HG03521 (cell line): ENCODE measurements around the gene SNX5.
A peak's percentile ranks its signal among the peaks of the same experiment; 100 is the strongest.

ENCODE experiments used
- ATAC-seq: cut with Tn5 transposase; IDR thresholded peaks from one replicate; pipeline ENCODE4 v1.9.1; 2021; ENCODE audit warnings: mild to moderate bottlenecking, moderate library complexity; ENCODE audit not compliant: unreplicated experiment

Gene SNX5

GRCh38 chr20:17941087-17941825 lies 27.3 kb downstream of the SNX5 start:
- no peak for ATAC-seq

DNA sequence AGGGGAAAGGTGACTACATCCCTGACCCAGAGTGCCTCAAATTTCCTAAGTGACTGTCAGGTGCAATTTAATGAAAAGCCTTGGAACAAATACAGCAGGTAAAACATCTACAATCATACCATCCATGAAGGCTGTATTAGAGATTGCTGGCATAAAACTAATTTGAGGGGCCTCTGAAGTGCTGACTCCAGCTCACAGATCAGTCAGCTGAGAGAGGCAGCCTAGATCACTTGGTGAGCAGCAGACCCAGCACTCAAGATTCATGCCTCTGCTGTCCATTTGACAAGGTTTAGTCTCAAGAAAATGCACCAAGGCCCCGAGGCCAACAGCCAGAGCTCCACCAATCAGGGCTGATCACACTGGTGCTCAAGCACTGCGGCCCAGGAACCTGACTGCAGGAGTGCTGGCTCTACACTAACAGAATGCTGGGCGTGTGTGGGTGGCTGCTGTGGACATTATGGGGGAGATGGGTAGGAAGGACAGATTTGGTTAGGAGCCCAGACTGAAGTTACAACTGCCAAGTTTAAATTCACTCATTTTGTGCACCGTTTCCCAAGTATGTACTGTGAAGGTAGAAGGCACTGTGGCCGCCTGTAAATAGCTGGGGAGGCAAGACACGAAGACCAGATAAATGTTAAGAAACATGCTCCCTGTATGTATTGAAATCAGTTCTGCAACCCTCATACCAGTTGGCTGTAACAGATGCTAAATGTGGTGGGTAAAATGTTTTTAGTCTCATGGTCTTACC lies 28.2 kb downstream of the SNX5 start:
- no peak for ATAC-seq

DNA sequence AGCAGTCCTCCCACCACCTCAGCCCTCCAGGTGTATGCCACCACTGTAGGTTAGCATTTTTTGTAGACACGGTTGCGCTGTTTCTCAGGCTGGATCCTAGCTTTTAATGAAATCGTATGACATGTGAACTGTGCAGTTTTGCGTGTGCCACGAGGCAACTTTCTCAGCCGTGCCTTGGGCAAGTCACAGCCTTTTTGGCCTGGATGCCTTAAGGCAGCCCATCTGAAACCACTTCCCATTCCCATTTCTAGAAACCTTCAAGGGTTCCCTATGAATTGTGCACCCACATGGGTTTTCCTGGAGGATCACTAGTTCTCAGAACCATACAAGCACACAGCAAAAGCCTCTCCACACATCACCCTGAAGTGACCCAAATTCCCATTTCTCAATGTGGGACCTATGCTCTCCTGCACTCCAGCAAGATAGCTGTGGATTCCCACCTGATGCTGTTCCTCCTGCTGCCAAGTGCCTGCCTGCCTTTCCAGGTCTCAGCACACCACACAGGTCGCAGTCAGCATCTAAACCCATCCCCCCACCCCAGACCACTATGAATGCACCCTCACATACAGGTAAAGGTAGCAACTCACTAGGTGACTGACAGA lies 28.9 kb downstream of the SNX5 start:
- ATAC-seq, result no peak

DNA sequence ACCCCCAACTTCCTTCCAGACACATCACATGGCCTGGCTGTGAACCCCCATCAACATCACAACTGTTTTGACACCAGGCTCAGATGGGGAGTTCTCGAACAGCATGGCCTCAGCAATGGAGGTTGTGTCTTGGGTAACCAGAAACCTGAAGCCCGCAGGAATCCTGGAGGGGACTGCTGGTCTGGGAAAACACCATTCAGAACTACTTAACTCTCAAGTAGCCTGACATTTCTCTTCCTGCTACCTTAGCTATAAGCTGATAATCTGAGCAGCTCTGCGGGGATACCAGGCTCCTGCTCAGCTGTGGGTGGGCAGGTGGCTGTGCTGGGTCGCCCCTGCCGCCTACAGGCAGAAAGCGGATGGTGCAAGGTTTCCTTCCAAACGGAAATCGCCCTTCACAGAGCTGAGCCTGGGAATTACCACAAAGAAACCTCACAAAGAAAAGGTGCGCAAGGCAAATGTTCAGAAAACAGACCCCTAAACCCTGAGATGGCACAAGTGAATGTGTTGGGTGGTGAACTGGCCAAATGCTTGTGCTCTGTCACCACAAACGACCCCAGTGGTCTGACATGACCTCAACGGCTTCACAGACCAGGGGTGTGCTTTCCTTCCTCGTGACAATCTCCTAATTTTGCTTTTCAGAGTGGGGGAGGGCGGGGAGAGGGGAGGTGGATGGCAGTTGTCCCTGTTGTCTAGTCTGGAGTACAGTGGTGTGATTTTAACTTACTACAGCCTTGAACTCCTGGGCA lies 29.5 kb downstream of the SNX5 start:
- ATAC-seq, result peak; percentile 67

- no peak for ATAC-seq
Measured at GRCh38 chr20:17936761-17937732, 31.5 kb downstream of the SNX5 start.

- ATAC-seq, result no peak
Measured at GRCh38 chr20:17936286-17936760, 32.3 kb downstream of the SNX5 start.

DNA sequence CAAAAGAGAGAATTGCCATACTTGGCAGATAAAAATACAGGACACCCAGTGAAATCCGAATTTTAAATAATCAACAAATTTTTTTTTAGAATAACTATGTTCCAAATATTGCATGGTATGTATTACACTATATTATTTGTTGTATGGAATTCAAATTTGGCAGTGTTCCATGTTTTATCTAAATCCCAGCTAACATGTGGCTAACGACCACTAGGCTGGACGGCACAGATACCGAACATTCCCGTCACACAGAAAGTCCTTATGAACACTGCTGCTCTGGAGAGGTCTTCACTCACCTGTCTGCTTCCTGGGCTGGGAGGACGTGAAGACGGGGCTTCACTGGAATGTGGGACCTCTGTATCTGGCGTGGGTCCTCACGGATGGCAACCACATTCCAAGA lies 32.8 kb downstream of the SNX5 start:
- no peak for ATAC-seq

GRCh38 chr20:17935186-17935585 lies 33.4 kb downstream of the SNX5 start:
- no peak for ATAC-seq

DNA sequence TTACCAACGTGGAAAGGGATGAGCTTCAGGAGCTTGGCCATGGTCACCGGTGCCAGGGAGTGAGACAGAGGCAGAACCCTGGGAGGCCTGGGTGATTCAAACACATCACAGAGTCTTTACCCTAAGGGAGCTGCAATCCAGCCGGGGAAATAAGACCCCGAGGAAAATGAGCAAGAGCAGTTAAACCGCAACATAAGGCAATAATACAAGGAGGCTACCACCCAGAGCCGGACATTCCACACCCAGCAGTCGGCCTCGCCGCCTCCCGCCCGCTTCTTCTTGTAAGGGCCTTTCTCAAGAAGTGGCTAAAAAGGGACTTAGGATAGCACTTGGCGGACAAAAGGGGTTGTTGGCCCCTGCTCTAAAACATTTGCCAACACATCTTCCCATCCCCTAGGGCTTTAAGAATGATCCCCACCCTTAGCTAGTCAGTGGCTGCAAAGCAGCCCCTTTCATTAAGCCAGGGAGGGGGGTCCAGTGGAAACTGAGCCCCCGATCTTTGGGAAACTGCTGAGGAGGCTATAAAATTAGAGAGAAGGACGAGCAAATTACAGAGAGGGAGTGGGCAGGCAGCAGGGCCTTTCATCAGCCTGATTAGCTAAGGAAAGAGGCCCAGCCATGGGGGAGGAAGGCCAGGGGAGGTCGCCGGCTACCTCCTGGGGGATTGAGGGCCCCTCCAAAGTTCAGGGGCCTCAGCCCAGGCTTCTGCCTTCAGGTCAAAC lies 34.3 kb downstream of the SNX5 start:
- no peak for ATAC-seq

- no peak for ATAC-seq
Measured at GRCh38 chr20:17933711-17934110, 34.9 kb downstream of the SNX5 start.

- ATAC-seq, result no peak
Measured at GRCh38 chr20:17933121-17933520, 35.5 kb downstream of the SNX5 start.

- ATAC-seq, result no peak
Measured at GRCh38 chr20:17932396-17932795, 36.2 kb downstream of the SNX5 start.

DNA sequence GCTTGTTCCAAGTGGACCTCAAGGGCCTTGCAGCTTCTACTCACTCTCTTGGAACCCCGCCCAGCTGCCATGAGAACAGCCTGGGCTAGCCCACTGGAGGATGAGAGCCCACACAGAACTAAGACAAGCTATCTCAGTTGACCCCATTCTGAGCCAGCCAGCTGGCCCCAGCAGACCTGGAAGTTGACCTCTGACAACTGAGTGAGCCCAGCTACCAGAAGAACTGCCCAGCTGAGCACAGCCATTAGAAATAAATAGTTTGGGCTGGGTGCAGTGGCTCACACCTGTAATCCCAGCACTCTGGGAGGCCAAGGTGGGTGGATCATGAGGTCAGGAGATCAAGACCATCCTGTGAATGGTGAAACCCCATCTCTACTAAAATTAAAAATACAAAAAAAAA lies 37.1 kb downstream of the SNX5 start:
- ATAC-seq, result no peak

- ATAC-seq, result no peak
Measured at GRCh38 chr20:17928633-17929311, 39.8 kb downstream of the SNX5 start.

GRCh38 chr20:17928211-17928611 lies 40.4 kb downstream of the SNX5 start:
- ATAC-seq, result no peak

DNA sequence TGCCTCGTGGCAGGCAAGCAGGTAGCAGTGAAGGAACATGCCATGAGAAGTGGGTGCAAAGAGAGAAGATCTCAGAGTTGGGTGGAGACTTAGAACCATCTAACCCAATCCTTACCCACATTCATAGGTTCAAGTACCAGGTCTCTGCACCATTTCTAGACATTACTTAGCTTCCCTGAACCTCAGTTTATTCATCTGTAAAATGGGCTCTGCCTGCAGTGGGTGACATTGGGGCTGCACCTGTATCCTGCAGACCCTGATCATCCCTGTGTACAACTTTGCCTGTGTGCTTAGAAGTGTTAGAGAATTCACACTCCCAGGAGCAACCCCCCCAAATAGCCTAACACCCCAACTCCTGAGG lies 42.7 kb downstream of the SNX5 start:
- no peak for ATAC-seq

- ATAC-seq, result no peak
Measured at GRCh38 chr20:17925141-17925939, 43.3 kb downstream of the SNX5 start.

DNA sequence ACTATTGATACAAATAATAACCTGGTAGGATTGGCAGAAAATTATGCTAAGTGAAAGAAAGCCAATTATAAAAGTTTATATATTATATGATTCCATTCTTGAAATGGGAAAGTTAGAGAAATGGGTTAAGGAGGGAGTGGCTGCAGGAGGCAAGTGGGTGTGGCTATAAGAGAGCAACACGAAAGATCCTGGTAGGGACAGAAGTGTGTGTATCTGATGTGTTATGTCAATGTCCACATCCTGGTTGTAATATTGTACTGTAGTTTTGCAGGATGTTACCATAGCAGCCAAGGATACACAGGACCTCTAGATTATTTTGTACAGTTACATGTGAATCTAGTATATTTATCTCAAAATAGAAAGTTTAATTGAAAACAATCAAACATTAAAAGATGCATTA lies 46.8 kb downstream of the SNX5 start:
- ATAC-seq, result no peak
